C1 segment of cervical spinal cord (tissue), 14 donors: Measurements from ENCODE around the gene FOXN1.
"Not testable (repeated sequence)": the region's sequence is repeated elsewhere in the genome, so short reads cannot be mapped to it uniquely, and the experiment has no call there.

Source experiments
- DNase-seq, 14 donors: peaks; one replicate each; lab custom pipeline; 2025; lab: John Stamatoyannopoulos, UW

The FOXN1 gene

DNA sequence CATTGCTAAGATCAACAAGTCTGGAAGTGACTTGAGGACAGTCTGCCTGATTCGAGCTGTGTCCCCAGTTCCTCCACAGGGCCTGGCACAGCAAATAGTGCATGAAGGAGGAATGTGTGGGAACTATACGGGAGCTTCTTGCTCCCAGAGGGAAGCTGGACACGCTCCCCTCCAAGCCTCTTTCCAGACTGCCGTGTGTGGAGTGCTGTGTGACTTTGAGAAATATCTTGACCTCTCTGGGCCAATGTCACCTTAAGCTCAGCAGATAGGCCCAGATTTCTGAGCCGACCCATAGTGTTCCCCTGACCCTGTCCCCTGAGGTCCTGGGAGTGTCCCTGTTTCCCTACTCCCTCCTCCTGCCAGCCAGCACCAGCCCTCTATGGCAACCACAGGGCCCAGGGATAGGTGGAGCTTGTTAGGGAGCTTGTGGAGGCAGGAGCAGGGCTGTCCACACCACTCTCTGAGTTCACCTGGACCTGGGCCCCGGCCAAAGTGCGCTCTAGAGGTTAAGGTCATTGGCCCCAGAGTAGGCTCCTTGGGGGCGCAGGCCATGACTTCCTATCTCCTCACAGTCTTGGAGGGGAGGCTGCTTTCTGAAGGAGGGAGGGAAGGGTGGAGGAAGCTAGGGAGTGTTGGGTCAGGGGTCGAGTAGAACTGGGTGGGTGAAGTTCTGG is 6.3 kb upstream of the FOXN1 start:
- DNase-seq = no peak

- no peak for DNase-seq
These were observed 5.3 kb upstream of the FOXN1 start for GRCh38 chr17:28500712-28501379.

- DNase-seq = no peak
These were observed 4.5 kb upstream of the FOXN1 start for GRCh38 chr17:28501421-28502284.

DNA sequence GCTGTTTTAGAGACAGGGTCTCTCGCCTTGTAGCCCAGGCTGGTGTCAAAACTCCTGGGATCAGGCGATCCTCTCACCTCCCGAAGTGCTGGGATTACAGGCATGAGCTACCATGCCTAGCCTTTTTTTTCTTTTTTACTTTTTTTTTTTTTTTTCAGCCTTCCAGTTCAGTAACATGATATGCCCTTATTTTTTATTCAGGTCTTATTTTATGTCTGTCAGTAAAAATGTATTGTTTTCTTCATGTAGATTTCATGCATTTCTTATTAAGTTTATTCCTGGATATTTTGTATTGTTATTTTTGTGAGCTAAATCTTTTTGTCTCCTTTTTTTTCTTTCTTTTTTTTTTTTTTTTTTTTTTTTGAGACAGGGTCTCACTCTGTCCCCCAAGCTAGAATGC is 2.7 kb upstream of the FOXN1 start:
- DNase-seq = no peak

- no peak for DNase-seq
These were observed 777 bp downstream of the FOXN1 start for GRCh38 chr17:28506763-28507487.

- DNase-seq = no peak
These were observed 1.5 kb downstream of the FOXN1 start for GRCh38 chr17:28507567-28508203.

DNA sequence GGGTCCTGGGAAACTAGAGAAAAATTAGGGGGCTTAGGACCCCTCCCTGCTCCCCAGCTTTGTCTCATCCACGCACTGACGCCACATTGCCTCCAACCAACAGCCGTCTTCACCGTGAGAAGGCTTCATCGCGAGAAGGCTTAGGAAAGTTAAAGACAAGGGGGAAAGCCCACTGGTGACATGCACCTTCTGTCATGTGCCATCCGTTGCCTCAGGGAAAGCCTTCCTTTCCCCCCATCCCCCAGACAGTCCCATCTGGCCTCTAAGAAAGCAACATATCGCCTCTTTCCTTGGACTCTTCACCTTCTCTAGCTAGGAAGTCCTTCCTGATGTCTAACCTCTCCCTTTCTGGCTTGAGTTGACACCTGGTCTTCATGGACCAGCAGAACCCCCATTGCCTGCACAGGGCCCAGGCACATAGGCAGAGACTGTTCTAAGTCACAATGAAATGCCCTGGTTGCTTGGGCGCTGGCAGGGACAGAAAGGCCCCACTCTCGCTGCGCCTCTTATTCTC is 2.1 kb downstream of the FOXN1 start:
- no peak for DNase-seq

DNA sequence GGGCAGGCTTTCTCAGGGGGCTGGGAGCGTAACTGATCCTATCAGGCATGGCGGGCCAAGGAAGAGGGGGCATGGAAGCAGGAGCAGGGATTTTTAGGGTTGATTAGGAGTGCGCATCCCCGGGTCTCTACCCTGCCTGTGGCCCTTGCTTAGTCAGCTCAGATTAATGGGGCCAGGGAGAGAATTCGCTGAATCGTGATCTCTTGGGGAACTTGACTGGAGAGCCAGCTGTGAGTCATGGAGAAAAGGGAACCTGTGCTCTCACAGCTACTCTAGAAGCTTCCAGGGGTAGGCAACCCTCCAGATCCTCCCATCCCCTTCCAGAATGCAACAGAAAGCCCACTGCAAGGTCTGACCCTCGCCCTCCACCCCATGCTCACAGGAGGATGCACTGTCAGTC is 3.6 kb downstream of the FOXN1 start:
- no peak for DNase-seq

DNA sequence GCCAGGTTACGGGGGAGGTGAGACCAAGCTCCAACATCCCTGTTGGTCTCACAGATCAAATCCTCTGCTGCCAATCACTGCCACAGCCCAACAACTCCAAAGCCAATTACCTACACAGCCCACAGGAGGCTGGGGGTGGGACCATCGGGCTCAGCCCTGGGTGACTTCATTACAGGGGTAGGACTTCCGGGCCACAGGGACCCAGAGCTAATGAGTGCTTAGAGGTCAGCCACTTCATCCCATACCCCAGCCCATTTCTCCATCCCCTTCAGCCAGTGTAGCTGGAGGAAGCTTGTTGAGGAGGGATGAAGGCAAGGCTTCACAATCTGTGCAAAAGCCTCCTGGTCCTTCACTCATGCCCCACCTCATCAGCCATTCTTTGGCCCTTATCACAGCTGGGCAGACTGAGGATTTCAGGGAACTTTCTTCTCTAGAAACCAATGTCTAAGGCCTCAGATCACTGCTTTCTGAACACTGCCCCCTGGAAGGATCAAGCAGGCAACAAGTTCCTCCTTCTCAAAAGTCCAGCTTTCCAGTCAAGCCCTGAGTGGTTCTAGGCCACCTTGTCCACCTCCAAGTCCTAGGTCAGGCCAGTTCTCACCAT is 5.8 kb downstream of the FOXN1 start:
- DNase-seq = no peak

GRCh38 chr17:28513476-28513875 is 7.3 kb downstream of the FOXN1 start:
- DNase-seq = no peak

DNA sequence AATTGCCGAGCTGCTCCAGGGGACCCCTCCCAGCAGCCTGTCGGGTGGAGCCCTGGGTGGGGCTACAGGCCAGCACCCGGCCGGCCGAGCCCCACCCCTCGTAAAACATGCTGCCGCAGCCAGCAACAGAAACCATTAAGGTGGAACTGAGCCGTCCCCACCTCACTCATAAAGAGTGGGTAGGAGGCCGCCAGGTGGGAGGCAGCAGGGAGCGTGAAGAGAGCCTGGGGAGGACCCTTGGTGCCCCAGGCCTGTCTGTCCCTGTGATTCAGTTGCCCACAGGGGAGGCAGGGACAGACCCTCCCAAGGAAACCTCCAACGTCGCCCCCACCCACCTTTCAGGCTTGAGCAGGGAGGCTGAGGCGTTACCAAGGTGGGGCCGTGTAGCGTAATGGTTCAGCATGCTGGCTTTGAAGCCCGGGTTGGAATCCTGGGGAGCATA is 8.4 kb downstream of the FOXN1 start:
- DNase-seq = no peak

DNA sequence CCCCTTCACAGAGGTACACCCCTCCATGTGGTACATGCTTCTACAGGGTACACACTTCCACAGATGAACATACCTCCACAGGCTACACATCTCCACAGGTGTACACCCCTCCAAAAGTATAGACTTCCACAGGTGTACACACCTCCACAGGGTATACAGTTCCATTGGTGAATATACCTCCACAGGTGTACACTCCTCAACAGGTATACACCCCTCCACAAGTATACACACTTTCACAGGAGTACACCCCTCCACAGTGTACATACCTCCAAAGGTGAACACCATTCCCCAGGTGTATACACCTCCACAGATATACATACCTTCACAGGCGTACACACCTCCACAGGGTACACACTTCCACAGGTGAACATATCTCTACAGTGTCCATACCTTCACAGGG is 9.4 kb downstream of the FOXN1 start:
- DNase-seq = no peak

- no peak for DNase-seq
These were observed 12.0 kb downstream of the FOXN1 start for GRCh38 chr17:28518132-28518531.

- DNase-seq = no peak
These were observed 12.4 kb downstream of the FOXN1 start for GRCh38 chr17:28518578-28518977.

GRCh38 chr17:28519236-28519635 is 13.1 kb downstream of the FOXN1 start:
- DNase-seq = no peak

DNA sequence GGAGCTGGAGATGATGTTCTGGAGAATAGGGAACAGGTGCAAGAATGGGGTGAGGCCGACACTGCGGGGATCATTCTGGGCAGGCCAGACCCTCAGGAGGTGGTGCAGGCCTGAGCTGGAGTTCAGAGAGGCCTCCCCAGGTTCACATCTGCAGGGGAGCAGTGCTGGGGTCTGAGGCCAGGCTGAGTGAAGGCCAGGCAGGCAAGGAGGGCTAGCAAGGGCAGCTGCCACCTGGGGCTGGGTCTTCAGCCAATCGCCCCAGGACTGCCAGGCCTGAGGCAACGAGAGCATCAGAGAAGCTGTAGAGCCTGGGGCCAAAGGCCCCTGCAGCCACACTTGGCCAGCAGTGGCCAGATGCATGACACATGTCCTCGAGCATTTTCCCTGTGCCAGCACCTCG is 14.5 kb downstream of the FOXN1 start:
- DNase-seq = no peak

DNA sequence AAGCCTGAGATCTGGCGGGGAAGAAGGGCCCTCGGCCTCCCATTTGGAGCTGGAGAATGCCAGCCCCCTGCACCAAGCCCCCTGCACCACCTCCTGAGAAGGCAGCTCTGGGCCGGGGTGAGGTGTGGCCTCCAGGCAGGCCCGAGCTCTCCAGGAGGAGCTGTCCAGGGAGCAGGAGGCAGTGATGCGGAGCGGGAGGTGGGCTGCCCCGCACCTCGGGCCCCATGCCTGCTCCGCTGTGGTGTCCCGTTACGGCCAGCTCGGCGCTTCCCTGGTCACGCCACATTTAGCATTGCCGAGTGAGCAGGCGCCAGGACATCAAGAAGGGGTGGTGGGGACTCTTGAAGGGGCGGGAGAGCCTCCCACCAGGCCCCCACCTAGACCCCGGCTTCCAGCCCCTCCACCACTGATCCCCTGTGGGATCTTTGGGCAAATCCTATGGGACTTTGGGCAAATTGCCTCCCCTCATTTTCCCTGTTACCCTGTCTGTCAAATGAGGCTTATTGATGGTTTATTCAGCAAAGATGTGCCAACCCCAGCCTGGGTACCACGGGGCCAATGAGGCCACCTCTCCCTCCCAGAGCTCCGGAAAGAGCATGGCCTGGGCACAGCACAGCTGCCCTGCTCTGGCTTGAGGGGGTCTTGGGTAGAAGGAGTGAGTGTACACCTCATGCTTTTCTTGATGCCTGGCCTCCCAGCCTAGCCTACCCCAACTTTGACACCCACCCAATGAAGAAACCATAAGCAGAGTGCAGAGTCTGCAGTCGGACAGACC is 15.3 kb downstream of the FOXN1 start:
- no peak for DNase-seq

DNA sequence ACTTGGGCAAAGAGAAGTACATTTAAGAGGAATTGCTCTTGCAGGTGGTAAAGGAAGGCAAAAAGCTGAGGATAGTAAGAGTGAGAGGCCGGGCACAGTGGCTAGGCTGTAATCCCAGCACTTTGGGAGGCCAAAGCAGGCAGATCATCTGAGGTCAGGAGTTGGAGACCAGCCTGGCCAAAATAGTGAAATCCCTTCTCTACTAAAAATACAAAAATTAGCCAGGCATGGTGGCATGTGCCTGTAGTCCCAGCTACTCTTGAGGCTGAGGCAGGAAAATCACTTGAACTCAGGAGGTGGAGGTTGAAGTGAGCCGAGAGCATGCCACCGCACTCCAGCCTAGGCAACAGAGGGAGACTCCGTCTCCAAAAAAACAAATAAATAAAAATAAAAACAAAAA is 16.1 kb downstream of the FOXN1 start:
- DNase-seq = not testable (repeated sequence)

GRCh38 chr17:28523186-28523585 is 17.0 kb downstream of the FOXN1 start:
- no peak for DNase-seq

DNA sequence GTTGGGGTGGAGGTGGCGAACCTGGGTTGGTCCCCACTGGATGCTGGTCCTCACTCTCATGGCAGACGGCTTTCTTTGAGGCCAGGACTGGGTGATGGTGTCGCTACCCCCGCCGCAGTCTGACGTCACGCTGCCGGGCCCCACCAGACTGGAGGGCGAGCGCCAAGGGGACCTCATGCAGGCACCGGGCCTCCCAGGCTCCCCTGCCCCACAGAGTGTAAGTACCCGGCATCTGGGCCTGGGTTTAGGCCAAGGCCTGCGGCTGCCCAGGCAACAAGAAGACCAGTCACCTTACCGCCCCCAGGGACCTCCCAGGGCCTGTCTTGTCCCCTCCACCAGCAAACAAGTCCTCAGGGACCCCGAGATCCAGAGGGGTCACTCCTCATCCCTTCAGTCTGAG is 17.7 kb downstream of the FOXN1 start:
- DNase-seq = no peak
